Endodermal cell (in vitro differentiated cells): ENCODE data around the gene TENT5C. TPM values are rescaled to one million over a fixed set of nuclear protein-coding genes. Genes with fewer than 3 reads are reported as not detected.

Experiments
- DNase-seq: peaks from one replicate; pipeline ENCODE4 v3.0.0-alpha.2; 2017
- H3K27ac ChIP-seq: 2 replicates; pipeline ENCODE4 v1.5.1; 2013; ENCODE audit warnings: mild to moderate bottlenecking, low read depth, low read length, moderate library complexity
- H3K27me3 ChIP-seq: 2 replicates; pipeline ENCODE4 v1.6.1; 2013; ENCODE audit warnings: mild to moderate bottlenecking, low read length, moderate library complexity; ENCODE audit not compliant: insufficient read depth, control insufficient read depth, poor library complexity, severe bottlenecking
- H3K36me3 ChIP-seq: 2 replicates; pipeline ENCODE4 v1.7.0; 2013; ENCODE audit warnings: mild to moderate bottlenecking, low read length, moderate library complexity; ENCODE audit not compliant: control insufficient read depth, insufficient read depth
- H3K4me1 ChIP-seq: one replicate; pipeline ENCODE4 v1.7.0; 2013; ENCODE audit warnings: low read length; ENCODE audit not compliant: control insufficient read depth, insufficient read depth
- H3K4me3 ChIP-seq: 2 replicates; pipeline ENCODE4 v1.5.1; 2013; ENCODE audit warnings: mild to moderate bottlenecking, low read length, moderate library complexity
- H3K9ac ChIP-seq: 2 replicates; pipeline ENCODE4 v1.6.1; 2013; ENCODE audit warnings: mild to moderate bottlenecking, low read length, moderate library complexity; ENCODE audit not compliant: poor library complexity, severe bottlenecking; ENCODE audit errors: extremely low read depth
- H3K9me3 ChIP-seq: 2 replicates; pipeline ENCODE4 v1.6.1; 2013; ENCODE audit warnings: mild to moderate bottlenecking, low read length, moderate library complexity; ENCODE audit not compliant: control insufficient read depth
- H3K27ac Mint-ChIP-seq: 2 replicates; pipeline ENCODE4 v1.8.0; 2020; ENCODE audit warnings: mixed read lengths
- H3K27me3 Mint-ChIP-seq: 2 replicates; pipeline ENCODE4 v1.8.0; 2021; ENCODE audit warnings: mild to moderate bottlenecking, mixed read lengths; ENCODE audit not compliant: insufficient read depth
- H3K36me3 Mint-ChIP-seq: 2 replicates; pipeline ENCODE4 v1.8.0; 2020; ENCODE audit warnings: low read depth, mixed read lengths
- H3K4me1 Mint-ChIP-seq: 2 replicates; pipeline ENCODE4 v1.8.0; 2020; ENCODE audit warnings: mixed read lengths
- H3K4me3 Mint-ChIP-seq: 2 replicates; pipeline ENCODE4 v1.8.0; 2020; ENCODE audit warnings: mild to moderate bottlenecking, moderate library complexity, mixed read lengths
- H3K9me3 Mint-ChIP-seq: 2 replicates; pipeline ENCODE4 v1.8.0; 2020; ENCODE audit warnings: mild to moderate bottlenecking, mixed read lengths
- WGBS, 2 experiments: methylation state at CpG; one replicate each; pipeline versions ENCODE4 v1.1.5 to v1.1.7; 2013; ENCODE audit warnings: missing lambda C conversion rate in 2 of 2, mixed read lengths in 1 of 2; ENCODE audit not compliant: insufficient coverage in 1 of 2, insufficient read length in 1 of 2; 5-methylcytosine and 5-hydroxymethylcytosine counted together
- total RNA-seq, 2 donors: library from RNA; stranded (reverse); fragmentation: NEBNext Ultra II Directional in 1 of 2; extraction: Animal tissue kit (Norgen Biotek cat#: 25700) in 1 of 2; gene quantifications; 2 replicates in 1 of 2; 3 replicates in 1 of 2; pipeline ENCODE4 v1.2.1, GENCODE V29; 2021
- TF ChIP-seq, protein P1 (sequence below): fragments of 200-600 bp; sonication (generic); conservative IDR thresholded peaks from 2 replicates; pipeline ENCODE4 v1.5.0; 2021; ENCODE audit warnings: antibody characterized with exemption, mild to moderate bottlenecking

The TENT5C gene
- total RNA-seq, 2 donors from 2014 or later = 1.0 to 1.4 TPM

DNA sequence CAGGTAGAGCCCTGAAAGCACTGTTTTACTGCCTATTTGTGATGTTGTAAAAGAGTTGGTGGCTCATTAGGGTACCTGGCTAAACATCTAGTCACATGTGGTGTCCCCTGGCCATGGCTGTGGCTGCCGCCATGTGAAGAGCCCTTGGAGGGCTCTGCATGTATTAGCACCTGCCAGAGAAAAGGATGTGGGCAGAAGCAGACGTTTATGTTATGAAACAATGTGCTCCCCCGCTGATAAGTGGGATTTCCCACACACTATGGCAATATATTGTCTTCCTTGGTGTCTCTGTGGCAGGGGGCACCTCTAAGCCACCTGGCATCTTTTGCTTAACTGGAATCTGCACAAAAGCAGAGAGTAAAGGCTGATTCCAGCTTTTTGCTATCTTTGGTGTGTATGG lies 9.6 kb downstream of the TENT5C start:
- no peak overlapping the region for H3K4me3 ChIP-seq
- peaks cover 6% of the 10 kb centered on the region for H3K27me3 Mint-ChIP-seq
- no peaks in the 10 kb centered on the region for H3K36me3 Mint-ChIP-seq
- H3K36me3 ChIP-seq = no peaks in the 10 kb centered on the region
- TF ChIP-seq, protein P1, sequence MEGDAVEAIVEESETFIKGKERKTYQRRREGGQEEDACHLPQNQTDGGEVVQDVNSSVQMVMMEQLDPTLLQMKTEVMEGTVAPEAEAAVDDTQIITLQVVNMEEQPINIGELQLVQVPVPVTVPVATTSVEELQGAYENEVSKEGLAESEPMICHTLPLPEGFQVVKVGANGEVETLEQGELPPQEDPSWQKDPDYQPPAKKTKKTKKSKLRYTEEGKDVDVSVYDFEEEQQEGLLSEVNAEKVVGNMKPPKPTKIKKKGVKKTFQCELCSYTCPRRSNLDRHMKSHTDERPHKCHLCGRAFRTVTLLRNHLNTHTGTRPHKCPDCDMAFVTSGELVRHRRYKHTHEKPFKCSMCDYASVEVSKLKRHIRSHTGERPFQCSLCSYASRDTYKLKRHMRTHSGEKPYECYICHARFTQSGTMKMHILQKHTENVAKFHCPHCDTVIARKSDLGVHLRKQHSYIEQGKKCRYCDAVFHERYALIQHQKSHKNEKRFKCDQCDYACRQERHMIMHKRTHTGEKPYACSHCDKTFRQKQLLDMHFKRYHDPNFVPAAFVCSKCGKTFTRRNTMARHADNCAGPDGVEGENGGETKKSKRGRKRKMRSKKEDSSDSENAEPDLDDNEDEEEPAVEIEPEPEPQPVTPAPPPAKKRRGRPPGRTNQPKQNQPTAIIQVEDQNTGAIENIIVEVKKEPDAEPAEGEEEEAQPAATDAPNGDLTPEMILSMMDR = no peak
- H3K27ac ChIP-seq = no peak overlapping the region
- peak; percentile 24 for DNase-seq
- H3K9me3 ChIP-seq = no peaks in the 10 kb centered on the region
- no peaks in the 10 kb centered on the region for H3K9me3 Mint-ChIP-seq
- WGBS, 2 experiments = 87 to 89% methylated on average over 3 of the region's 3 CpGs
- H3K27me3 ChIP-seq = no peaks in the 10 kb centered on the region
- no peak overlapping the region for H3K27ac Mint-ChIP-seq
- H3K4me1 Mint-ChIP-seq = peaks cover 28% of the 10 kb centered on the region
- H3K4me1 ChIP-seq = peaks cover 10% of the 10 kb centered on the region
- no peak overlapping the region for H3K9ac ChIP-seq
- no peak overlapping the region for H3K4me3 Mint-ChIP-seq

DNA sequence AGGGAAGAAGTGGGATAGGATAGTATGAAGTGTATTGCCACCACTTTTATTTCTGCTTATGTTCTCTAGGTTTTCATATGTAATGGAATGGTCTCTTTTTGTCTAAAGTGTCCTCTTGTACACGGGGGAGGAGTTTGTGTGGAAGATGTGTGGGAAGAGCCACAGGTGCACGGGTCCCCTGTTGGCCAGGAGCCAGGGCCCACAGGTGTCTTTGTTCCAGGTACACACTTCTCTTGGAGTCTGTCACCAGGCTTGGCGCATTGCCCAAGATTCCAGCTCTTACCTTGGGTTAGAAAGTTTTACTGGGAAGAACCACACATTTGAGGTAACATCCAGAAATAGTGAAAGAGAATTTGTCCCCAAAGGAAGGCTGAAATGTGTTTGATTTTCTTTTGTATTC lies 10.5 kb downstream of the TENT5C start:
- H3K4me1 ChIP-seq = peaks cover 10% of the 10 kb centered on the region
- no peaks in the 10 kb centered on the region for H3K36me3 ChIP-seq
- no peak overlapping the region for H3K4me3 ChIP-seq
- DNase-seq = peak; percentile 6
- H3K27ac Mint-ChIP-seq = no peak overlapping the region
- 94% methylated on average over 3 of the region's 3 CpGs; no CpG with 5 or more reads in 1 of the 2 experiments for WGBS, 2 experiments
- H3K27me3 Mint-ChIP-seq = peaks cover 2% of the 10 kb centered on the region
- no peak overlapping the region for H3K27ac ChIP-seq
- H3K9me3 ChIP-seq = no peaks in the 10 kb centered on the region
- H3K4me3 Mint-ChIP-seq = no peak overlapping the region
- no peaks in the 10 kb centered on the region for H3K36me3 Mint-ChIP-seq
- no peak overlapping the region for H3K9ac ChIP-seq
- H3K4me1 Mint-ChIP-seq = peaks cover 31% of the 10 kb centered on the region
- no peaks in the 10 kb centered on the region for H3K27me3 ChIP-seq
- H3K9me3 Mint-ChIP-seq = no peaks in the 10 kb centered on the region
- TF ChIP-seq, protein P1 = no peak

DNA sequence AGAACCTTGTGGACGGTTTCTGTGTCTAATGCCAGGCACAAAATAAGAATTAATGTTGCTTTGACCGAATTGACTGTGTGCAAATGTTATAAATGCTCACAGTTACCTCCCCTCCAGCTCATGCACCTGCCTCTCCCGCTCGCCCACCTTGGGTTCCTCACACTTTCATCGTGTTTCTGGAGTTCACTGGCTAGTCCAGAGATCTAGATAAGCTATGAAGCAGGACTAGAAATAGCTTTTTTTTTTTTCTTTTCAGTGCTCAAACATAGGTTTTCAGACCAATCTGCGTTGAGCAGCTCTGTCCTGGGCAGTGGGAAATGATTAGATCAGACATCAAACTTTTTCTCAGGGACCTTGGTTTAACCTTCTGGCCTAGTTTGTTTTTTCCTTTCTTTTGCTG lies 11.1 kb downstream of the TENT5C start:
- TF ChIP-seq, protein P1 = no peak
- no peaks in the 10 kb centered on the region for H3K36me3 ChIP-seq
- WGBS, 2 experiments = 90 to 100% methylated on average over 4 to 6 of the region's 6 CpGs

More for the DNA sequence above, 11.1 kb downstream of the TENT5C start:
- DNase-seq = peak; percentile 2
- no peaks in the 10 kb centered on the region for H3K9me3 Mint-ChIP-seq
- no peak overlapping the region for H3K4me3 Mint-ChIP-seq
- no peaks in the 10 kb centered on the region for H3K36me3 Mint-ChIP-seq
- Histone ChIP-seq H3K9ac (no peak overlapping the region), H3K4me3 (no peak overlapping the region), H3K9me3 (no peaks in the 10 kb centered on the region), H3K27me3 (no peaks in the 10 kb centered on the region), H3K4me1 (peaks cover 10% of the 10 kb centered on the region), H3K27ac (no peak overlapping the region)
- no peak overlapping the region for H3K27ac Mint-ChIP-seq
- H3K27me3 Mint-ChIP-seq = peaks cover 2% of the 10 kb centered on the region
- peaks cover 32% of the 10 kb centered on the region for H3K4me1 Mint-ChIP-seq
